ENCODE measurements around the gene KIAA0319L. TPM values are rescaled to one million over a fixed set of nuclear protein-coding genes. Genes with fewer than 3 reads are reported as not detected.

KIAA0319L gene
- total RNA-seq, 1 experiment from 2014 or later = 60.0 TPM

- Histone ChIP-seq H3K36me3 (ENCODE audit: control insufficient read depth, insufficient read depth, low read length) (no peaks in the 10 kb centered on the region), H3K27ac (ENCODE audit: low read length) (no peak overlapping the region), H3K27me3 (ENCODE audit: control insufficient read depth, insufficient read depth, low read length) (no peaks in the 10 kb centered on the region), H3K4me1 (ENCODE audit: control insufficient read depth, insufficient read depth, low read length) (no peaks in the 10 kb centered on the region), H3K4me3 (ENCODE audit: low read depth in 2 of 2, low read length in 2 of 2) (no peak overlapping the region), H3K9me3 (ENCODE audit: control insufficient read depth, insufficient read depth, low read depth, low read length) (no peaks in the 10 kb centered on the region)
- BruUV-seq (replicated peaks) = no TSS peak
- ChIA-PET POLR2A (no interaction called here), CTCF (no interaction called here)
- TF ChIP-seq CTCF (IDR thresholded peaks at IDR 0.05) (no peak), REST (IDR thresholded peaks at IDR 0.05; ENCODE audit: insufficient read depth in 1 of 2, low read depth in 2 of 2, low read length in 1 of 2) (no peak), TCF7L2 (IDR thresholded peaks at IDR 0.05; ENCODE audit: low read depth, low read length) (no peak), SIN3A (IDR thresholded peaks at IDR 0.05; ENCODE audit: borderline replicate concordance, insufficient read depth, low read depth, low read length) (no peak), POLR2AphosphoS5 (IDR thresholded peaks at IDR 0.05; ENCODE audit: low read depth, low read length) (no peak)
- in situ Hi-C loops (cut with HindIII; ENCODE audit: low pct_unique_long_range_greater_than_20kb, low sequenced_read_pairs) (no loop called here), intact Hi-C loops (cut with micrococcal nuclease; ENCODE audit: unreplicated experiment) (no loop called here)
- ATAC-seq (0 out of 2 replicates have a peak, but pooled peaks have one; percentile 11), DNase-seq (ENCODE audit: low read depth, low spot score) (no peak)
These were observed 121.1 kb downstream of the KIAA0319L start for GRCh38 chr1:35436078-35436477.

DNA sequence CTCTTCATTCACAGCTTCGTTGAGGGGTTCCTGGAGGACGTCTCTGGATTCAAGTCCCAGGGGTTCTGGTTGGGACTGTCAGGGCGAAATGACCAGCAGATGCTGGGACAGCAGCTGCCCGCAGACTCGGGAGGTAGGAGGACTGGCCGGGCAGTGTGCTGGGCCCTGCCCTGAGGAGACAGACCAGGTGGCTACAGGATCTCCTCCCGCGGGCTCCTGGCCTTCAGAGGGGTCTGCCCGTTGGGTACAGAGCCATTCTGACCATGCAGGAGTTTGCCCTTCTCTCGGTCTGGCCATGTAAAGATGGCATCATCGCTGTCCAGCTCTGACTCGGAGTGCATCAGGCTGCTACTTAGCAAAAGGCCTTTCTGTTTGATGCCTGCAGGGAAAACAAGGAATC, 122.5 kb downstream of the KIAA0319L start:
- peaks cover 2% of the 10 kb centered on the region; the same call in 1 of the 2 replicates for H3K36me3 ChIP-seq (ENCODE audit: control insufficient read depth, insufficient read depth, low read length)
- no peak for ATAC-seq
- in situ Hi-C loops (cut with HindIII; ENCODE audit: low pct_unique_long_range_greater_than_20kb, low sequenced_read_pairs) = no loop called here
- intact Hi-C loops (cut with micrococcal nuclease; ENCODE audit: unreplicated experiment) = no loop called here
- DNase-seq (ENCODE audit: low read depth, low spot score) = no peak
- TF ChIP-seq TCF7L2 (IDR thresholded peaks at IDR 0.05; ENCODE audit: low read depth, low read length) (no peak), SIN3A (IDR thresholded peaks at IDR 0.05; ENCODE audit: borderline replicate concordance, insufficient read depth, low read depth, low read length) (no peak), REST (IDR thresholded peaks at IDR 0.05; ENCODE audit: insufficient read depth in 1 of 2, low read depth in 2 of 2, low read length in 1 of 2) (no peak), POLR2AphosphoS5 (IDR thresholded peaks at IDR 0.05; ENCODE audit: low read depth, low read length) (no peak), CTCF (IDR thresholded peaks at IDR 0.05) (no peak)
- no TSS peak for BruUV-seq (replicated peaks)
- POLR2A ChIA-PET = interaction anchor here (0.6 kb wide), 1 partner anchor 242 kb away, joined by 4 read pairs; the partner anchor contains the start of gene SFPQ
- H3K4me1 ChIP-seq (ENCODE audit: control insufficient read depth, insufficient read depth, low read length) = no peaks in the 10 kb centered on the region
- H3K27ac ChIP-seq (ENCODE audit: low read length) = no peak overlapping the region
- no peak overlapping the region for H3K4me3 ChIP-seq (ENCODE audit: low read depth in 2 of 2, low read length in 2 of 2)
- H3K27me3 ChIP-seq (ENCODE audit: control insufficient read depth, insufficient read depth, low read length) = no peaks in the 10 kb centered on the region
- CTCF ChIA-PET = no interaction called here
- H3K9me3 ChIP-seq (ENCODE audit: control insufficient read depth, insufficient read depth, low read depth, low read length) = no peaks in the 10 kb centered on the region

Measured in Panc1 (cell line).